Neuron (in vitro differentiated cells): Measurements from ENCODE around the gene PAQR7.

Source experiments
- H2AFZ ChIP-seq: one replicate; pipeline ENCODE4 v1.6.1; 2013; ENCODE audit warnings: low read depth, mild to moderate bottlenecking, inconsistent platforms, low read length, moderate library complexity
- H3K27me3 ChIP-seq: one replicate; pipeline ENCODE4 v1.6.1; 2013; ENCODE audit warnings: low read length; ENCODE audit not compliant: insufficient read depth
- H3K36me3 ChIP-seq: one replicate; pipeline ENCODE4 v1.6.1; 2013; ENCODE audit warnings: low read length; ENCODE audit not compliant: insufficient read depth
- H3K4me1 ChIP-seq: one replicate; pipeline ENCODE4 v1.6.1; 2013; ENCODE audit warnings: low read length; ENCODE audit not compliant: insufficient read depth
- H3K4me3 ChIP-seq: 2 replicates; pipeline ENCODE4 v1.5.1; 2013; ENCODE audit warnings: mild to moderate bottlenecking, low read length, moderate library complexity
- H3K9me3 ChIP-seq: one replicate; pipeline ENCODE4 v1.6.1; 2013; ENCODE audit warnings: low read length

The PAQR7 gene, protein sequence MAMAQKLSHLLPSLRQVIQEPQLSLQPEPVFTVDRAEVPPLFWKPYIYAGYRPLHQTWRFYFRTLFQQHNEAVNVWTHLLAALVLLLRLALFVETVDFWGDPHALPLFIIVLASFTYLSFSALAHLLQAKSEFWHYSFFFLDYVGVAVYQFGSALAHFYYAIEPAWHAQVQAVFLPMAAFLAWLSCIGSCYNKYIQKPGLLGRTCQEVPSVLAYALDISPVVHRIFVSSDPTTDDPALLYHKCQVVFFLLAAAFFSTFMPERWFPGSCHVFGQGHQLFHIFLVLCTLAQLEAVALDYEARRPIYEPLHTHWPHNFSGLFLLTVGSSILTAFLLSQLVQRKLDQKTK

DNA sequence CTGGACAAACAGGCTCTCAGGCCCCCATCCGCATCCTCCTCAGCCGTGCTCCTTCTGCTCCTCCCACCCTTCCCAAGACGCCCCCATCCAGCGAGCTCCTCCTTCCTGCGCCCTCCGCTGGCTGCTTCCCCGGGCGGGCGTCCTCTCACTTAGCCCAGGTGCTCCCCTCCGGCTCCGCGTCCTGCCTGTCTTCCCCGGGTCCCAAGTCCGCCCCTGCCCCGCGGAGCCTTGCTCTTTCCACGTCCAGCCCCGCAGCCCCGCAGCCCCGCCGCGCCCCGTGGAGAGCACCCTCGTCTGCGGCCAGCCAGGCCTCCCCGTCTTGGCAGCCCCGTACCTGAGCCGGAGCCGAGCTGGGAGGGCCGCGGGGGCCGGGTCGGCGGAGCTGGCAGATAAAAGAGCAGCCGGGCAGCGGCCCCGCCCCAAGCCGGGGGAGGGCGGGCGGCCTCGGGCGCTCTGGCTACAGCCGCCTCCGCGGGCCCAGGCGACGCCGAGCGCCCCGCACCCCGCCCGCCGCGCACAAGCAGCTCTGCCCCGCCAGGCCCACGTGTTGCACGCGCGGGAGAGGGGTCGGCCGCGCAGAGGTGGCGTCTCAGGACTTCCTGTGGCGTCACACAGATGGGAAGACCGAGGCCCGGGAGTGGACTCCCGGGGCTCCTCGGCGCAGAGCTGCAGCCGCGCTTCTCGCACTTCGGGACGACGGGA is at the start of gene PAQR7:
PAQR7 (minus strand) TSS at position 555 of the 702 bp plus-strand sequence. CDS start 11,869 bp downstream, outside the sequence.
- no peaks in the 10 kb centered on the region for H3K36me3 ChIP-seq
- no peaks in the 10 kb centered on the region for H3K27me3 ChIP-seq
- H3K9me3 ChIP-seq = no peaks in the 10 kb centered on the region
- H3K4me3 ChIP-seq = peak within 1 kb of the TSS; percentile 57
- H3K4me1 ChIP-seq = peaks cover 16% of the 10 kb centered on the region
- peak within 1 kb of the TSS; percentile 83 for H2AFZ ChIP-seq

DNA sequence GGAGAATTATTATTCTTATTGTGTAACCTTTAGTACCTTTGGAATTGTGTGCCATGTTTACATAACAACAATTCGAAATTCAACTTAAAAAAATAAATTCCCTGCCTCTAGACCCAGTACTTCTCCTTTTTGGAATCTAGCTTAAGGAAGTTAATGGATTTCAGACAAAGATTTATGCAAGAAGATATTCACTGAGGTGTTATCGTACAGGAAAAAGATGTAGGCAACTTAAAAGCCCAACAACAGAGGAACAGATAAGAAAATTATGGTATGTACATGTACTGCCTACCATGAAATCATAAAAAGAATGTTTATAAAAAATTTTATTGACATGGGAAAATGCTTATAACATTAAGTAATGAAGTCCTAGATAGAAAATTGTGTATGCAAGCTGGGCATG is 48.9 kb upstream of the PAQR7 start:
- Histone ChIP-seq H3K36me3 (no peaks in the 10 kb centered on the region), H3K9me3 (no peaks in the 10 kb centered on the region)

GRCh38 chr1:25922971-25923552 is 47.6 kb upstream of the PAQR7 start:
- Histone ChIP-seq H3K4me1 (peaks cover 52% of the 10 kb centered on the region), H2AFZ (no peak overlapping the region)

More for the DNA sequence above, 48.9 kb upstream of the PAQR7 start:
- Histone ChIP-seq H3K27me3 (no peaks in the 10 kb centered on the region), H3K4me1 (peaks cover 62% of the 10 kb centered on the region), H3K4me3 (no peak overlapping the region), H2AFZ (no peak overlapping the region)

DNA sequence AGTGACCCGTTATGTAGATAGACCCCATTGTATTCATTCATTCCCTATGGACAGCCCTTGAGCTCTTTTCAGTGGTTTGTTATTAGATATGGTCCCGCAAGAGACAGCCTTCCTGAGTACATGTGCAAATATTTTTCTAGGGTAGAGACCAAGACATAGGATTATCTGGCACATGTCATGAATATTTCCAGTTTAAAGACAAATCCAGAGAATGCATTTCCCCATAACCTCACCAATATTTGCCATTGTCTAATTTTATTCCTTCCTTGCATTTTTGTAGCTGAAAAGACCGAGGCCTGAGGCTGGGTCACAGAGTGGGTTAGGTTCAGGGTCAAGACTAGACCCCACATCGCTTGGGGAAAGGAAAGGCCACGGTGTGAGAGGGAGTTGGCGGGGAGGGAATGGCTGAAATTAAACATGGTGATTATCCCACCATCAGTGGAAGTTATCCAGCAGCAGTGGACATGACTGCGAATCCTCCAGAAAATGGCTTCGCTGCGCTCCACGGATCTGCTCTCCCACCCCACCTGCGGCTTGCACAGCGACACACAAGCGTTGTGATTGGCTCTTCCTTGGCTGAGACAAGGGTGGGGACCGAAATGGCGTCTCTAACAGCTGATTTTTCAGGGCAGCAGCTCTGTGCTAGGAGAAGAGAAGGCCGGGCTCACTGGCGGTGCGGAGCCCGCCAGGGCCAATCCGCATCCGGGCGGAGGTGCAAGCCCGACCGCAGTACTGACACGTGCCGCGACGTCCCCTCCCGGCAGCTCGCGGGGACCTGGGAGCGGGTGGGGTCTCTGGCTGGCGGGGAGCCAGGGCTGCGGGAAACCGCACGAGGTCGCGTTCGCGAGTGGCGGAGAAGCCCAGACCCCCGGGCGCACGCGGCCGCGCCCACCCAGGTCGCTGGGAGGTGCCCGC is 46.8 kb upstream of the PAQR7 start:
- Histone ChIP-seq H3K4me3 (peak overlapping the region; percentile 23), H3K4me1 (peaks cover 47% of the 10 kb centered on the region), H3K27me3 (no peaks in the 10 kb centered on the region), H2AFZ (no peak overlapping the region), H3K9me3 (no peaks in the 10 kb centered on the region), H3K36me3 (no peaks in the 10 kb centered on the region)

More at GRCh38 chr1:25922971-25923552, 47.6 kb upstream of the PAQR7 start:
- Histone ChIP-seq H3K36me3 (no peaks in the 10 kb centered on the region), H3K27me3 (no peaks in the 10 kb centered on the region), H3K9me3 (no peaks in the 10 kb centered on the region), H3K4me3 (peak overlapping the region; percentile 23)

DNA sequence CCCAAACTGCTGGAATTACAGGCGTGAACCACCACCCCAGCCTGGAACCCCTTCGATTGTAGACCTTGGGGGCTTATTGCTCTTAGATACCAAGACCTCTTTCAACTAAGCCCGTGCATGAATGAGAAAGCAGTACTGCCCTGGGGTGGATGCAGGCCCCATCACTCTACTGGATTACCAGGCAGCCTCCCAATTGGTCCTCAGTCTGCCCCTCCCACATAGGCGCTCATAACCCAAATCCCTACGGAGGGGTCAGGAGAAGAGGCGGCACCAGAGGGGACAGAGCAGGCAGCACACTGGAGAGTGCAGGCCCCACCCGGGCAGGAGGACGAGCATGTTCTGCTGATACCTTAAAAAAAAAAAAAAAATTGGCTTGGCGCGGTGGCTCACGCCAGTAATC is 43.1 kb upstream of the PAQR7 start:
- H3K27me3 ChIP-seq = no peaks in the 10 kb centered on the region
- no peak overlapping the region for H3K4me3 ChIP-seq
- no peaks in the 10 kb centered on the region for H3K9me3 ChIP-seq
- no peak overlapping the region for H2AFZ ChIP-seq
- no peaks in the 10 kb centered on the region for H3K36me3 ChIP-seq
- peaks cover 32% of the 10 kb centered on the region for H3K4me1 ChIP-seq

- no peaks in the 10 kb centered on the region for H3K27me3 ChIP-seq
- no peak overlapping the region for H3K4me3 ChIP-seq
- no peaks in the 10 kb centered on the region for H3K36me3 ChIP-seq
- H3K4me1 ChIP-seq = peaks cover 27% of the 10 kb centered on the region
- no peak overlapping the region for H2AFZ ChIP-seq
- no peaks in the 10 kb centered on the region for H3K9me3 ChIP-seq
Observed at GRCh38 chr1:25917996-25918395, 42.5 kb upstream of the PAQR7 start.

DNA sequence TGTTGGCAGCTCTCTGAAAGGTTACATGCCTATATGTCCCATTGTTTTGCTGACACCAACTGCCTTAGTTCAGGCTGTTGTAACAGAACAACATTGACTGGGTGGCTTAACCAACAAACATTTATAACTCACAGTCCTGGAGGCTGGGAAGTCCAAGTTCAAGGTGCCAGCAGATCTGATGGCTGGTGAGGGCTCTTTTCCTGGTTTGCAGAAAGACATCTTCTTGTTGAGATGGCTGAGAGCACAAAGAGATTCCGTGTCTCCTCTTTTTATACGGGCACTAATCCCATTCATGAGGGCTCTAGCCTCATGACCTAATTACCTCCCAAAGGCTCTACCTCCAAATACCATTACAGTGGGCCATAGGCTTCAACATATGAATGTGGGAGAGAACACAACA is 41.0 kb upstream of the PAQR7 start:
- H3K27me3 ChIP-seq = no peaks in the 10 kb centered on the region
- no peak overlapping the region for H2AFZ ChIP-seq
- H3K36me3 ChIP-seq = no peaks in the 10 kb centered on the region
- no peak overlapping the region for H3K4me3 ChIP-seq
- peaks cover 14% of the 10 kb centered on the region for H3K4me1 ChIP-seq
- no peaks in the 10 kb centered on the region for H3K9me3 ChIP-seq

GRCh38 chr1:25914074-25914995 is 38.8 kb upstream of the PAQR7 start:
- Histone ChIP-seq H3K4me3 (no peak overlapping the region), H3K4me1 (peaks cover 6% of the 10 kb centered on the region), H3K36me3 (no peaks in the 10 kb centered on the region), H3K27me3 (no peaks in the 10 kb centered on the region), H2AFZ (no peak overlapping the region), H3K9me3 (no peaks in the 10 kb centered on the region)

DNA sequence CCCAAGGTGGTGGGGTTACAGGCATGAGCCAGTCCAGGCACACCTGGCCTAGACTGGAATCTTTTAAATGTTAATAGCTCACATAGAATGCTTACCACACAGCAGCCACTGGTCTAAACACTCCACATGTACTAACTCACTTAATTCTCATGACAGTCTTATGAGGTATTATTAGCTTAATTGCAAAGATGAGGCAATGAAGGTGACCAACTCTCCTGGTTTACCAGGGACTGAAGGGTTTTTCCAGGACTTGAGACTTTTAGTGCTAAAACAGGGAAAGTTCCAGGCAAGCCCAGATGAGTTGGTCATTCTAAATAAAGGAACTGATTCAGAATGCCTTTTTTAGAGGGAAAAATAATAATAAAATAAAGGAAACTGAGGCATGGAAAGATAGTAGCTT is 37.7 kb upstream of the PAQR7 start:
- H3K27me3 ChIP-seq = no peaks in the 10 kb centered on the region
- no peaks in the 10 kb centered on the region for H3K36me3 ChIP-seq
- no peak overlapping the region for H3K4me3 ChIP-seq
- H3K4me1 ChIP-seq = peaks cover 15% of the 10 kb centered on the region
- no peaks in the 10 kb centered on the region for H3K9me3 ChIP-seq
- no peak overlapping the region for H2AFZ ChIP-seq

- no peaks in the 10 kb centered on the region for H3K27me3 ChIP-seq
- no peak overlapping the region for H2AFZ ChIP-seq
- no peak overlapping the region for H3K4me3 ChIP-seq
- H3K9me3 ChIP-seq = no peaks in the 10 kb centered on the region
- no peaks in the 10 kb centered on the region for H3K36me3 ChIP-seq
- H3K4me1 ChIP-seq = peaks cover 21% of the 10 kb centered on the region
Observed at GRCh38 chr1:25912076-25912831, 36.7 kb upstream of the PAQR7 start.

DNA sequence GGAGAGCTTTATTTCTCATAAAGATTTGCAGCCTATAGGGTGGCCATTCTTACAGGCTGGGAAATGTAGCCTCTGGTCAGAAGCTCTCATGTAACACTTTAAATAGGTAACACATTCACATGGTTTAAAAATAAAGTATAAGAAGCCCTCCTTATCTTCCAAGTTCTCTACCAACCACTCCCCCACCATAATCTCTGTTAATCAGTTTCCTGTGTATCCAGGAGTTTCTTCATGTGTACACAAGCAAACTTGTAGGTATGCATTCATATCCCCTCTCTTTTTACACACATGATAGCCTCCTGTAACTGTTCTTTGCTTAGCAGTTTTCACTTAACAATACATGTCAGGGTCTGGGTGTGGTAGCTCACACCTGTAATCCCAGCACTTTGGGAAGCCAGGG is 35.7 kb upstream of the PAQR7 start:
- Histone ChIP-seq H3K36me3 (no peaks in the 10 kb centered on the region), H3K4me3 (no peak overlapping the region), H3K27me3 (no peaks in the 10 kb centered on the region), H3K4me1 (peaks cover 29% of the 10 kb centered on the region), H3K9me3 (no peaks in the 10 kb centered on the region), H2AFZ (no peak overlapping the region)
